Measurements from ENCODE around the gene XRCC4.

DNA sequence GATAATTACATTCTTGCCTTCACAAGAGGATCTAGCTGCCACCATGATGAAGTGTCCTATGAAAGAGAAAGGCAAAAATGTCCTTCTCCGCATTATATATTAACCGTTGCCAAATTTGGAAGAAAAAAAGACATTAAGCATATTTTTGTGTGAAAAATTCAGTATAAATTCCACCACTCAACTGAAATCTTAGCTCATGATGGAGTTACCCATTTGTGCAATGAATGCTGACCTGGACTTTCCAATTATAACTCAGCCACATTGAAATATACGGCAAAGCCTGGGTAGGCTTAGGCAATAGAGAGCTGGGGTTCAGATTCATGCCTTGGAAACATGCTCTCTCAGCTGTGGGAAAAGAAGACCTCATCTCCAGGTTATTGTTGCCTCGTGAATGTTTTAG lies 322.9 kb downstream of the XRCC4 start:
- TF ChIP-seq CBFB (CRISPR knock-in tag; IDR thresholded peaks at IDR 0.05) (no peak), BRF1 (IDR thresholded peaks at IDR 0.05; ENCODE audit: borderline replicate concordance, extremely low read depth, insufficient read length) (no peak), ZNF785 (CRISPR knock-in tag; IDR thresholded peaks at IDR 0.05) (no peak), ZKSCAN1 (IDR thresholded peaks at IDR 0.05; ENCODE audit: low read depth, low read length) (no peak), HSF4 (CRISPR knock-in tag; IDR thresholded peaks at IDR 0.05; ENCODE audit: borderline replicate concordance) (no peak), FOXA1 (IDR thresholded peaks at IDR 0.05; ENCODE audit: borderline replicate concordance) (no peak), EWSR1 (IDR thresholded peaks at IDR 0.05; ENCODE audit: borderline replicate concordance, low read depth, partially characterized antibody) (no peak), BRCA1 (IDR thresholded peaks at IDR 0.05) (no peak), BRCA1 (CRISPR knock-in tag; IDR thresholded peaks at IDR 0.05) (no peak), PTBP1 (IDR thresholded peaks at IDR 0.05; ENCODE audit: low read depth, low read length) (no peak), ZSCAN29 (IDR thresholded peaks at IDR 0.05) (no peak), POLR2A (conservative IDR thresholded peaks at IDR 0.05) (no peak), LEF1 (IDR thresholded peaks at IDR 0.05) (no peak)
- TF ChIP-seq, protein P1, sequence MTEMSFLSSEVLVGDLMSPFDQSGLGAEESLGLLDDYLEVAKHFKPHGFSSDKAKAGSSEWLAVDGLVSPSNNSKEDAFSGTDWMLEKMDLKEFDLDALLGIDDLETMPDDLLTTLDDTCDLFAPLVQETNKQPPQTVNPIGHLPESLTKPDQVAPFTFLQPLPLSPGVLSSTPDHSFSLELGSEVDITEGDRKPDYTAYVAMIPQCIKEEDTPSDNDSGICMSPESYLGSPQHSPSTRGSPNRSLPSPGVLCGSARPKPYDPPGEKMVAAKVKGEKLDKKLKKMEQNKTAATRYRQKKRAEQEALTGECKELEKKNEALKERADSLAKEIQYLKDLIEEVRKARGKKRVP (CRISPR knock-in tag; IDR thresholded peaks at IDR 0.05) = no peak
- TF ChIP-seq, protein P2, sequence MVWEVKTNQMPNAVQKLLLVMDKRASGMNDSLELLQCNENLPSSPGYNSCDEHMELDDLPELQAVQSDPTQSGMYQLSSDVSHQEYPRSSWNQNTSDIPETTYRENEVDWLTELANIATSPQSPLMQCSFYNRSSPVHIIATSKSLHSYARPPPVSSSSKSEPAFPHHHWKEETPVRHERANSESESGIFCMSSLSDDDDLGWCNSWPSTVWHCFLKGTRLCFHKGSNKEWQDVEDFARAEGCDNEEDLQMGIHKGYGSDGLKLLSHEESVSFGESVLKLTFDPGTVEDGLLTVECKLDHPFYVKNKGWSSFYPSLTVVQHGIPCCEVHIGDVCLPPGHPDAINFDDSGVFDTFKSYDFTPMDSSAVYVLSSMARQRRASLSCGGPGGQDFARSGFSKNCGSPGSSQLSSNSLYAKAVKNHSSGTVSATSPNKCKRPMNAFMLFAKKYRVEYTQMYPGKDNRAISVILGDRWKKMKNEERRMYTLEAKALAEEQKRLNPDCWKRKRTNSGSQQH (CRISPR knock-in tag; IDR thresholded peaks at IDR 0.05) = no peak
